CD4-positive, alpha-beta memory T cell (primary cell): ENCODE data around the gene INTS2. TPM values are rescaled to one million over a fixed set of nuclear protein-coding genes. Genes with fewer than 3 reads are reported as not detected.

Experiments
- CTCF ChIA-PET: fragments of 350-600 bp; sonication (Branson Sonifier 250); formaldehyde crosslinking; loops from one replicate; lab custom pipeline; 2021; ENCODE audit warnings: inconsistent platforms; ENCODE audit not compliant: partially characterized antibody; lab: Charles Lee
- POLR2A ChIA-PET: fragments of 350-600 bp; sonication (Branson Sonifier 250); formaldehyde crosslinking; loops from one replicate; lab custom pipeline; 2021; ENCODE audit not compliant: partially characterized antibody; lab: Charles Lee
- DNase-seq, 5 donors: peaks; one replicate each; pipeline versions ENCODE4 v3.0.0 to v3.0.0-alpha.2; 2020 to 2022; ENCODE audit warnings: mixed read lengths in 1 of 5
- H3K27ac ChIP-seq: one replicate; pipeline ENCODE4 v1.7.0; 2013; ENCODE audit warnings: low read depth, low read length
- H3K27me3 ChIP-seq: 2 replicates; pipeline ENCODE4 v1.7.0; 2013; ENCODE audit warnings: mild to moderate bottlenecking, low read length, moderate library complexity; ENCODE audit not compliant: insufficient read depth
- H3K36me3 ChIP-seq: 2 replicates; pipeline ENCODE4 v1.7.0; 2013; ENCODE audit warnings: mild to moderate bottlenecking, low read length, moderate library complexity; ENCODE audit not compliant: insufficient read depth
- H3K4me1 ChIP-seq: 2 replicates; pipeline ENCODE4 v1.7.0; 2013; ENCODE audit warnings: mild to moderate bottlenecking, low read length, moderate library complexity; ENCODE audit not compliant: insufficient read depth
- H3K4me3 ChIP-seq, 2 donors: one replicate each; pipeline ENCODE4 v1.7.0; 2013; ENCODE audit warnings: low read length in 2 of 2, mild to moderate bottlenecking in 1 of 2
- H3K9me3 ChIP-seq, 2 donors: one replicate each; pipeline ENCODE4 v1.7.0; 2013; ENCODE audit warnings: low read length in 2 of 2, control low read depth in 1 of 2; ENCODE audit not compliant: control insufficient read depth in 1 of 2
- H3K27ac Mint-ChIP-seq, 7 donors: one replicate each; pipeline ENCODE4 v1.8.0; 2020 to 2021; ENCODE audit warnings: mixed read lengths in 7 of 7, mild to moderate bottlenecking in 6 of 7, inconsistent platforms in 3 of 7, moderate library complexity in 3 of 7
- H3K27me3 Mint-ChIP-seq, 2 donors: one replicate each; pipeline ENCODE4 v1.8.0; 2020 to 2021; ENCODE audit warnings: mixed read lengths in 2 of 2
- H3K36me3 Mint-ChIP-seq, 2 donors: one replicate each; pipeline ENCODE4 v1.8.0; 2020 to 2021; ENCODE audit warnings: mixed read lengths in 2 of 2, inconsistent platforms in 1 of 2, mild to moderate bottlenecking in 1 of 2
- H3K4me1 Mint-ChIP-seq, 4 donors: one replicate each; pipeline ENCODE4 v1.8.0; 2020 to 2021; ENCODE audit warnings: mixed read lengths in 4 of 4, mild to moderate bottlenecking in 1 of 4
- H3K4me3 Mint-ChIP-seq, 8 donors: one replicate each; pipeline ENCODE4 v1.8.0; 2020 to 2021; ENCODE audit warnings: mixed read lengths in 8 of 8, mild to moderate bottlenecking in 7 of 8, moderate library complexity in 6 of 8, inconsistent platforms in 3 of 8
- H3K9me3 Mint-ChIP-seq, 8 donors: one replicate each; pipeline ENCODE4 v1.8.0; 2020 to 2021; ENCODE audit warnings: mixed read lengths in 8 of 8, mild to moderate bottlenecking in 5 of 8, inconsistent platforms in 3 of 8, moderate library complexity in 1 of 8
- intact Hi-C: fragments of 100-400 bp; cut with micrococcal nuclease; formaldehyde crosslinking; loops from one replicate; pipeline ENCODE4 v1.15.1; 2023
- polyA plus RNA-seq, 2 donors: library from polyadenylated mRNA; unstranded; fragments of 300-500 nt; fragmentation: Illumina TruSeq; gene quantifications; one replicate each; pipeline ENCODE4 v1.2.3, GENCODE V29; 2021
- total RNA-seq, 2 experiments: library from RNA; stranded (reverse); gene quantifications; one replicate each; pipeline ENCODE4 v1.2.3, GENCODE V29; 2021

Gene INTS2
- total and polyA plus RNA-seq, 4 experiments from 2014 or later: 3.9 to 18.7 (median 13.2) TPM

DNA sequence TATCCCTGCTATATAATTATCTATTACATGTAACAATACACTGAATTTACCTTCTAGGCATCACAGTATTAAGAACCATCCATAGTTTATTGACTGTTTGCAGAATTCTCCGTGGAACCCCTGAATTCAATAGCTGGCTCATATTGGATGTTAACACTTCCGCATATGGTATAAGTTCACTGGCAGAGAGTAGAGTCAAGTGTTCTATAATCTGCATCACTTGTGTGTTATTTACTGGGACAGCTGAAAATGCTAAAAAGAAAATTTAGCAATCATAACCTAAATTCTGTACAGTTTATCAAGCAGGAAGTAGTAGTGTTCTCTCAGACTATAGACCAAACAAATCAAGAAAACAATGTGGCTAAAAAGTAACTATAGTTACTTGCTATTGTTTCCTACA is 49.9 kb downstream of the INTS2 start:
- ChIA-PET POLR2A (no interaction called here), CTCF (no interaction called here)
- Mint-ChIP-seq H3K36me3 (peaks cover 31 to 59% of the 10 kb centered on the region in 2 donors), H3K27ac (peak overlapping the region in 1 of 7 donors; percentile 53), H3K27me3 (no peaks in the 10 kb centered on the region), H3K4me1 (peaks cover 0 to 10% (median 8%) of the 10 kb centered on the region in 4 donors), H3K4me3 (no peak overlapping the region), H3K9me3 (no peaks in the 10 kb centered on the region)
- H3K27ac ChIP-seq: no peak overlapping the region
- no peaks in the 10 kb centered on the region for H3K9me3 ChIP-seq
- H3K4me3 ChIP-seq: no peak overlapping the region
- peaks cover 2% of the 10 kb centered on the region for H3K36me3 ChIP-seq
- H3K4me1 ChIP-seq: no peaks in the 10 kb centered on the region
- intact Hi-C loops: no loop called here
- no peak for DNase-seq
- H3K27me3 ChIP-seq: no peaks in the 10 kb centered on the region

DNA sequence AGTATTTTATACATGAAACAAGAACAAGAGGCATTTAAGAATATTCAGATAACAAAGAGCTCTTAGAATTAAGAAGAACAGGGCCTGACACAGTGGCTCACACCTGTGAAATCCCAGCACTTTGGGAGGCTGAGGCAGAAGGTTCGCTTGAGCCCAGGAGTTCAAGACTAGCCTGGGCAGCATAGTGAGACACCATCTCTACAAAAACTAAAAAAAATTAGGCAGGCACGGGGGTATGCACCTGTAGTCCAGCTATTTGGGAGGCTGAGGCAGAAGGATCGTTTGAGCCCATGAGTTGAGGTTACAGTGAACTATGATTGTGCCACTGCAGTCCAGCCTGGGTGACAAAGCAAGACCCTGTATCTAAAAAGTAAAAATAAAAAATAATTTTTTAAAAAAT is 52.0 kb downstream of the INTS2 start:
- H3K27ac ChIP-seq: no peak overlapping the region
- H3K4me1 ChIP-seq: no peaks in the 10 kb centered on the region
- intact Hi-C loops: no loop called here
- no peak overlapping the region for H3K4me3 Mint-ChIP-seq
- no peak for DNase-seq
- peak overlapping the region in 1 of 7 donors; percentile 10 for H3K27ac Mint-ChIP-seq
- peaks cover 27 to 49% of the 10 kb centered on the region in 2 donors for H3K36me3 Mint-ChIP-seq
- peaks cover 0 to 10% (median 7%) of the 10 kb centered on the region in 4 donors for H3K4me1 Mint-ChIP-seq
- H3K27me3 Mint-ChIP-seq: no peaks in the 10 kb centered on the region
- peaks cover 3% of the 10 kb centered on the region for H3K36me3 ChIP-seq
- POLR2A ChIA-PET: no interaction called here
- CTCF ChIA-PET: no interaction called here
- no peaks in the 10 kb centered on the region for H3K9me3 ChIP-seq
- no peak overlapping the region for H3K4me3 ChIP-seq
- no peaks in the 10 kb centered on the region for H3K9me3 Mint-ChIP-seq
- no peaks in the 10 kb centered on the region for H3K27me3 ChIP-seq

GRCh38 chr17:61875285-61875684 is 52.5 kb downstream of the INTS2 start:
- ChIA-PET POLR2A (no interaction called here), CTCF (no interaction called here)
- peaks cover 31 to 51% of the 10 kb centered on the region in 2 donors for H3K36me3 Mint-ChIP-seq
- Histone ChIP-seq H3K27ac (no peak overlapping the region), H3K27me3 (no peaks in the 10 kb centered on the region), H3K4me1 (no peaks in the 10 kb centered on the region), H3K36me3 (peaks cover 6% of the 10 kb centered on the region), H3K9me3 (no peaks in the 10 kb centered on the region), H3K4me3 (no peak overlapping the region)
- H3K9me3 Mint-ChIP-seq: no peaks in the 10 kb centered on the region
- H3K27me3 Mint-ChIP-seq: no peaks in the 10 kb centered on the region
- peaks cover 0 to 10% (median 7%) of the 10 kb centered on the region in 4 donors for H3K4me1 Mint-ChIP-seq
- H3K4me3 Mint-ChIP-seq: no peak overlapping the region
- DNase-seq: no peak
- intact Hi-C loops: no loop called here
- no peak overlapping the region for H3K27ac Mint-ChIP-seq

DNA sequence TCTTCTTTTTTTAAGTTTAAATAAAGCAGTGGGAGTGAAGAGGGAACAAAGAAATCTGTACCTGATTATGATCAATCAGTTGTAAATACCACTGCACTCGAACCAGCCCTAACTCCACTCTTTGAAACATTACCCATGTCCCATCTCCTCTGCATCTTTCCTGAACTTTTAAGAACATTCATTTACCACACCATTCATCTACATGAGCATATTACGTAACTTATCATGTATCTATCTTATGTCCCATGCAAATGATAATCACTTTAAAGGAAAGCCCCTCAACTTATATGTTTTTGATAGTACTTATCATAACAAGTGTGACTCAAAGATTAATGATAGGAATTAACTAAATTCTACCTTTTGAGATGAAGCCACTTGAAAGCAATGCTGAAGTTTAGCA is 53.7 kb downstream of the INTS2 start:
- peaks cover 15% of the 10 kb centered on the region for H3K36me3 ChIP-seq
- DNase-seq: no peak
- H3K27ac ChIP-seq: no peak overlapping the region
- peak overlapping the region in 2 of 7 donors; percentile 3 to 5 for H3K27ac Mint-ChIP-seq
- ChIA-PET CTCF (no interaction called here), POLR2A (interaction anchor here (1.5 kb wide), 1 partner anchor 11 kb away, joined by 4 read pairs; no protein-coding TSS in a partner anchor)
- intact Hi-C loops: no loop called here
- no peak overlapping the region for H3K4me3 Mint-ChIP-seq
- peaks cover 30 to 50% of the 10 kb centered on the region in 2 donors for H3K36me3 Mint-ChIP-seq
- no peaks in the 10 kb centered on the region for H3K27me3 ChIP-seq
- H3K9me3 ChIP-seq: no peaks in the 10 kb centered on the region
- no peaks in the 10 kb centered on the region for H3K4me1 ChIP-seq
- H3K9me3 Mint-ChIP-seq: no peaks in the 10 kb centered on the region
- H3K27me3 Mint-ChIP-seq: no peaks in the 10 kb centered on the region
- H3K4me1 Mint-ChIP-seq: peaks cover 0 to 10% (median 7%) of the 10 kb centered on the region in 4 donors
- H3K4me3 ChIP-seq: no peak overlapping the region

DNA sequence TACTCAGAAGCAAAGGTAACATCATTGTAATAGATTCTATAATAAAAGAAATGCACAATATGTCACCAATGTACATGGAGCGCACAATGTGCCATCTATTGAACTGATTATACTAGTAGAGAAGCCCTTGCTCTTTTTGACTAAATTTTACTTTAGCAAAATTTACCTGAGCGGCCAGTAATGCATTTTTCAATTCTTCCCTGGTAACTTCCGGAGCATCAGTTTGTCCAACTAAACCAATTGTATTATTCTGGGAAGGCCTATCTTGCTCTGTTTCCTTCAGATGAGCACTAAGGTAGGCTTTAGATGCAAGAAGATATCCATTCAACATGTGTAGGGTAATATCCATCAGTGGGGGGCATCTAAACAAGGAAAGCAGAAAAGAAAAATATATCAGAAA is 55.7 kb downstream of the INTS2 start:
- peaks cover 21% of the 10 kb centered on the region for H3K36me3 ChIP-seq
- H3K4me1 ChIP-seq: no peaks in the 10 kb centered on the region
- Mint-ChIP-seq H3K27me3 (no peaks in the 10 kb centered on the region), H3K9me3 (no peaks in the 10 kb centered on the region), H3K27ac (no peak overlapping the region), H3K4me3 (no peak overlapping the region), H3K4me1 (peaks cover 0 to 10% (median 7%) of the 10 kb centered on the region in 4 donors), H3K36me3 (peaks cover 22 to 44% of the 10 kb centered on the region in 2 donors)
- H3K4me3 ChIP-seq: no peak overlapping the region
- ChIA-PET CTCF (interaction anchor here (1.6 kb wide), 1 partner anchor 32 kb away, joined by 3 read pairs; no protein-coding TSS in a partner anchor), POLR2A (interaction anchor here (1.4 kb wide), 1 partner anchor 11 kb away, joined by 3 read pairs; no protein-coding TSS in a partner anchor)
- no peaks in the 10 kb centered on the region for H3K27me3 ChIP-seq
- DNase-seq: no peak
- no peak overlapping the region for H3K27ac ChIP-seq
- H3K9me3 ChIP-seq: no peaks in the 10 kb centered on the region
- intact Hi-C loops: no loop called here

DNA sequence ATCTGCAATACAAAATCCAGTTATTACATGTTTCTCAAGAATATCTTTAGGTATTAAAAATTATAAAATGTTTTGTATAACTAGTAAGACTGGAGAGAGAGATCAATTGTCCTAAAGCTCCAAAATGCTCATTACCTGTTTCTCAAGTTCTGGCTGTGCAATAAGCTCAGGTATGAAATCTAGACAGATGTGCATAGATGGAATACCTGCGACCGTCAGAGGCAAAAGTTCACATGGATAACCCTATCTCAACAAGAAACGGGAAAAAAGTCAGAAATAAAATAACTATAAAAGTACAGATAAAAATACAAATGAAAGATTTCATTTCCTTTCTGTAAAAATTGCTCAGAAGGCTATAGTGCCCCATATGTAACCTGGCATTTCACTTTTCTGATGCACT is 58.6 kb downstream of the INTS2 start:
- DNase-seq: no peak
- no peaks in the 10 kb centered on the region for H3K9me3 ChIP-seq
- CTCF ChIA-PET: interaction anchor here (1.0 kb wide), 1 partner anchor 16 kb away, joined by 3 read pairs; no protein-coding TSS in a partner anchor
- no peak overlapping the region for H3K4me3 Mint-ChIP-seq
- intact Hi-C loops: no loop called here
- H3K9me3 Mint-ChIP-seq: no peaks in the 10 kb centered on the region
- no peak overlapping the region for H3K4me3 ChIP-seq
- peaks cover 17 to 30% of the 10 kb centered on the region in 2 donors for H3K36me3 Mint-ChIP-seq
- H3K36me3 ChIP-seq: peaks cover 21% of the 10 kb centered on the region
- H3K4me1 Mint-ChIP-seq: peaks cover 3 to 12% (median 7%) of the 10 kb centered on the region in 4 donors
- no peaks in the 10 kb centered on the region for H3K27me3 Mint-ChIP-seq
- peaks cover 2% of the 10 kb centered on the region for H3K4me1 ChIP-seq
- H3K27me3 ChIP-seq: no peaks in the 10 kb centered on the region
- POLR2A ChIA-PET: no interaction called here
- no peak overlapping the region for H3K27ac Mint-ChIP-seq
- H3K27ac ChIP-seq: no peak overlapping the region

- H3K4me1 Mint-ChIP-seq: peaks cover 4 to 13% (median 9%) of the 10 kb centered on the region in 4 donors
- POLR2A ChIA-PET: no interaction called here
- intact Hi-C loops: no loop called here
Observed at GRCh38 chr17:61868074-61868473, 59.7 kb downstream of the INTS2 start.

More at GRCh38 chr17:61868074-61868473, 59.7 kb downstream of the INTS2 start:
- no peaks in the 10 kb centered on the region for H3K27me3 ChIP-seq
- no peak overlapping the region for H3K4me3 ChIP-seq
- peaks cover 21% of the 10 kb centered on the region for H3K36me3 ChIP-seq
- no peak overlapping the region for H3K4me3 Mint-ChIP-seq
- H3K4me1 ChIP-seq: peaks cover 6% of the 10 kb centered on the region
- CTCF ChIA-PET: no interaction called here
- no peaks in the 10 kb centered on the region for H3K9me3 ChIP-seq
- no peaks in the 10 kb centered on the region for H3K9me3 Mint-ChIP-seq
- H3K27ac ChIP-seq: no peak overlapping the region
- H3K36me3 Mint-ChIP-seq: peaks cover 11 to 31% of the 10 kb centered on the region in 2 donors
- no peak overlapping the region for H3K27ac Mint-ChIP-seq
- no peak for DNase-seq
- H3K27me3 Mint-ChIP-seq: no peaks in the 10 kb centered on the region
